ENCODE data around the gene HOXA3. TPM values are rescaled to one million over a fixed set of nuclear protein-coding genes. Genes with fewer than 3 reads are reported as not detected.

Gene HOXA3
- total and polyA plus RNA-seq, 2 of the 8 experiments (the other 6 are each of a cell fraction or from before 2014, with no cell fraction given): not detected

DNA sequence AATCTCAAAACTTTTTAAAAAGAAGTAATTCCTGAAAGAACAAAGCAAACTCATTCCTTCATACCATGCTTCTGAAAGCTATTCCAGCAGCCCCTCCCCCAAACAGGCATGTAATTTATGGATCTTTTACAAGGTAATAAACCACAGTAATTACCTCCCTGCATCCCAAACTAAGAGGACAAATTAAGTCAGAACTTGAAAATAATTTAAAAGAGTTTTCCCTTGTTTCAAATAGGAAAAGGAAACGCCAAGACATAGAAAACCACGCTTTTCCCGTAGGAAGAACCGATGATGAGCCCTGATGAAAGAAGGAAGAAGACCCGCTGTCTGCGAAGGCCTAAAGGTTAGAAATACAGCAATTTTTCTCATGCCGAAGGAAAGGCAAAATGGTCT is 30.7 kb downstream of the HOXA3 start (continued):
- TF ChIP-seq, protein P1, sequence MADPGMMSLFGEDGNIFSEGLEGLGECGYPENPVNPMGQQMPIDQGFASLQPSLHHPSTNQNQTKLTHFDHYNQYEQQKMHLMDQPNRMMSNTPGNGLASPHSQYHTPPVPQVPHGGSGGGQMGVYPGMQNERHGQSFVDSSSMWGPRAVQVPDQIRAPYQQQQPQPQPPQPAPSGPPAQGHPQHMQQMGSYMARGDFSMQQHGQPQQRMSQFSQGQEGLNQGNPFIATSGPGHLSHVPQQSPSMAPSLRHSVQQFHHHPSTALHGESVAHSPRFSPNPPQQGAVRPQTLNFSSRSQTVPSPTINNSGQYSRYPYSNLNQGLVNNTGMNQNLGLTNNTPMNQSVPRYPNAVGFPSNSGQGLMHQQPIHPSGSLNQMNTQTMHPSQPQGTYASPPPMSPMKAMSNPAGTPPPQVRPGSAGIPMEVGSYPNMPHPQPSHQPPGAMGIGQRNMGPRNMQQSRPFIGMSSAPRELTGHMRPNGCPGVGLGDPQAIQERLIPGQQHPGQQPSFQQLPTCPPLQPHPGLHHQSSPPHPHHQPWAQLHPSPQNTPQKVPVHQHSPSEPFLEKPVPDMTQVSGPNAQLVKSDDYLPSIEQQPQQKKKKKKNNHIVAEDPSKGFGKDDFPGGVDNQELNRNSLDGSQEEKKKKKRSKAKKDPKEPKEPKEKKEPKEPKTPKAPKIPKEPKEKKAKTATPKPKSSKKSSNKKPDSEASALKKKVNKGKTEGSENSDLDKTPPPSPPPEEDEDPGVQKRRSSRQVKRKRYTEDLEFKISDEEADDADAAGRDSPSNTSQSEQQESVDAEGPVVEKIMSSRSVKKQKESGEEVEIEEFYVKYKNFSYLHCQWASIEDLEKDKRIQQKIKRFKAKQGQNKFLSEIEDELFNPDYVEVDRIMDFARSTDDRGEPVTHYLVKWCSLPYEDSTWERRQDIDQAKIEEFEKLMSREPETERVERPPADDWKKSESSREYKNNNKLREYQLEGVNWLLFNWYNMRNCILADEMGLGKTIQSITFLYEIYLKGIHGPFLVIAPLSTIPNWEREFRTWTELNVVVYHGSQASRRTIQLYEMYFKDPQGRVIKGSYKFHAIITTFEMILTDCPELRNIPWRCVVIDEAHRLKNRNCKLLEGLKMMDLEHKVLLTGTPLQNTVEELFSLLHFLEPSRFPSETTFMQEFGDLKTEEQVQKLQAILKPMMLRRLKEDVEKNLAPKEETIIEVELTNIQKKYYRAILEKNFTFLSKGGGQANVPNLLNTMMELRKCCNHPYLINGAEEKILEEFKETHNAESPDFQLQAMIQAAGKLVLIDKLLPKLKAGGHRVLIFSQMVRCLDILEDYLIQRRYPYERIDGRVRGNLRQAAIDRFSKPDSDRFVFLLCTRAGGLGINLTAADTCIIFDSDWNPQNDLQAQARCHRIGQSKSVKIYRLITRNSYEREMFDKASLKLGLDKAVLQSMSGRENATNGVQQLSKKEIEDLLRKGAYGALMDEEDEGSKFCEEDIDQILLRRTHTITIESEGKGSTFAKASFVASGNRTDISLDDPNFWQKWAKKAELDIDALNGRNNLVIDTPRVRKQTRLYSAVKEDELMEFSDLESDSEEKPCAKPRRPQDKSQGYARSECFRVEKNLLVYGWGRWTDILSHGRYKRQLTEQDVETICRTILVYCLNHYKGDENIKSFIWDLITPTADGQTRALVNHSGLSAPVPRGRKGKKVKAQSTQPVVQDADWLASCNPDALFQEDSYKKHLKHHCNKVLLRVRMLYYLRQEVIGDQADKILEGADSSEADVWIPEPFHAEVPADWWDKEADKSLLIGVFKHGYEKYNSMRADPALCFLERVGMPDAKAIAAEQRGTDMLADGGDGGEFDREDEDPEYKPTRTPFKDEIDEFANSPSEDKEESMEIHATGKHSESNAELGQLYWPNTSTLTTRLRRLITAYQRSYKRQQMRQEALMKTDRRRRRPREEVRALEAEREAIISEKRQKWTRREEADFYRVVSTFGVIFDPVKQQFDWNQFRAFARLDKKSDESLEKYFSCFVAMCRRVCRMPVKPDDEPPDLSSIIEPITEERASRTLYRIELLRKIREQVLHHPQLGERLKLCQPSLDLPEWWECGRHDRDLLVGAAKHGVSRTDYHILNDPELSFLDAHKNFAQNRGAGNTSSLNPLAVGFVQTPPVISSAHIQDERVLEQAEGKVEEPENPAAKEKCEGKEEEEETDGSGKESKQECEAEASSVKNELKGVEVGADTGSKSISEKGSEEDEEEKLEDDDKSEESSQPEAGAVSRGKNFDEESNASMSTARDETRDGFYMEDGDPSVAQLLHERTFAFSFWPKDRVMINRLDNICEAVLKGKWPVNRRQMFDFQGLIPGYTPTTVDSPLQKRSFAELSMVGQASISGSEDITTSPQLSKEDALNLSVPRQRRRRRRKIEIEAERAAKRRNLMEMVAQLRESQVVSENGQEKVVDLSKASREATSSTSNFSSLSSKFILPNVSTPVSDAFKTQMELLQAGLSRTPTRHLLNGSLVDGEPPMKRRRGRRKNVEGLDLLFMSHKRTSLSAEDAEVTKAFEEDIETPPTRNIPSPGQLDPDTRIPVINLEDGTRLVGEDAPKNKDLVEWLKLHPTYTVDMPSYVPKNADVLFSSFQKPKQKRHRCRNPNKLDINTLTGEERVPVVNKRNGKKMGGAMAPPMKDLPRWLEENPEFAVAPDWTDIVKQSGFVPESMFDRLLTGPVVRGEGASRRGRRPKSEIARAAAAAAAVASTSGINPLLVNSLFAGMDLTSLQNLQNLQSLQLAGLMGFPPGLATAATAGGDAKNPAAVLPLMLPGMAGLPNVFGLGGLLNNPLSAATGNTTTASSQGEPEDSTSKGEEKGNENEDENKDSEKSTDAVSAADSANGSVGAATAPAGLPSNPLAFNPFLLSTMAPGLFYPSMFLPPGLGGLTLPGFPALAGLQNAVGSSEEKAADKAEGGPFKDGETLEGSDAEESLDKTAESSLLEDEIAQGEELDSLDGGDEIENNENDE (IDR thresholded peaks at IDR 0.05; ENCODE audit: insufficient replicate concordance, low read length): no peak
